GM21619 (cell line): ENCODE data around the gene NSUN3.
"Not testable (repeated sequence)": the region's sequence is repeated elsewhere in the genome, so short reads cannot be mapped to it uniquely, and the experiment has no call there.

Source experiments
- ATAC-seq: cut with Tn5 transposase; IDR thresholded peaks from one replicate; pipeline ENCODE4 v1.9.1; 2021; ENCODE audit not compliant: unreplicated experiment

Gene NSUN3

DNA sequence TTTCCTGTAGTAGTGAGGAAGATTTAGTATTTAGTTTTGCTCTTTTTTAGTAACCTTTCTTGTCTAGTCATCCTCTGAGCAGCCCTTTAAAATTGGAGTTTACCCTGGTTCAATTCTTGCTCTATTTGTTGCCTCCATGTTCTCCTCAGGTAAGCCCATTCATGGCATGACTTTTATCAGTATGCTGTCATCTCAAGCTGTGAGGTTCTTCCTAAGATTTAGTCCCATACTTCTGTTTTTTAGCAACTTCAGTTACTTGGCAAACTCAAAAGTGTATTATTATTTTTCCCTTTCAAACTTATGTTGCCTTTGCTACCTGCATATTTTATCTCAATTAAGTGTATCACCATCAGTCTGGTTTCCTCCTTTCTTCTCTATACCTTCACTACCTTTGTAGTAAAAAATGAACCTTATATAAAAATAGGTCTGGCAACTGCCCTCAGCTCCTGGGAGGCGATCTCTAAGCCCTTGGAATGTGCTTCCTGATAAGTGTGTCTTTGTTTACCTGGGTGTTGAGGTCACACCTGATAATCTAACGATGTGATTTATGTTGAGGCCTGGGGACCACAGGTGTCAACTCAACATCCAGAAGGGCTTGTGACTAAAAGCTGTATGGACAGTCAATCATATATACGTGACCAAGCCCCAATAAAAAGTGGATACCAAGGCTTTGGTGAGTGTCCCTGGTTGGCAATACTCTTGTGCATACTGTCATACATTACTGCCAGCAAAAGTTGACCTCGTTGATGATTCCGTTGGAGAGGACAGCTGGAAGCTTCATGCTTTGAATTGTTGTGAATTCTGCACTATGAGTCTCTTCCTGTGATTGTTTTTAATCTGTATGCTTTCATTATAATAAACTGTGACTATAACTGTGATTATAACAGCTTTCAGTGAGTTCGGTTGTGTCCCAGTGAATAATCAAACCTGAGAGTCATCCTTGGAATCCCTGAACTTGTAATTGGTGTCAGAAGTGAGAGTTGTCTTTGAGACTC lies 3.9 kb downstream of the NSUN3 start:
- ATAC-seq = no peak

DNA sequence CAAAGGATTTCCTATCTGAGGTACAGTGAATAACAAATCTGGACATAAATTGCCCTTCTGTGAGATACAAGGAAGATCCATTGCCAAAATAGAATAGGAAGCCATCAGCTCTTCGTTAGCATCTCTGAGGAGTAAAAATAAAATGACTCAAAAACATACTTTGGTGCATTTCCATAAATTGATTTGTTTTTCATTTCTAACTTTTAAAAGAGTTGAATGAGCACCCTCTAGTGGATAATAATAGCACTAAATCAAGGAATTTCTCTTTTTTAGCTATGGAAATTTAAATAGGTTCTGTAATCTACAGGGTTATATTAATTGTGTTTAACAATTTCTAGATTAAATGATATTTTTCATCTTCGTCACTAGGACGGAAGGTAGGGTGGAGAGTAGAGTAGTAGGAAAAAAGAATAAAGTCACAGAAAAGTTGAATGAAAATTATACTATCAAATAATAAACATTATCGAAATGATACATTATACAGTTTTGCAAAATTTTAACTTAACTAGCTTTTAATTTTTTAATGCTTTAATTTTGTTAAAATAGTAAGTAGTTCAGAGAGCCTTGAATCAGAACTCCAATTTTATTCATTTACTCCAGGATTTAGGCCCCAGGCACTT lies 6.4 kb downstream of the NSUN3 start:
- ATAC-seq = no peak

- peak; percentile 58 for ATAC-seq
These were observed 7.6 kb downstream of the NSUN3 start for GRCh38 chr3:94070341-94070911.

- peak; percentile 85 for ATAC-seq
These were observed 8.9 kb downstream of the NSUN3 start for GRCh38 chr3:94071713-94072284.

- no peak for ATAC-seq
These were observed 13.2 kb downstream of the NSUN3 start for GRCh38 chr3:94076055-94076454.

DNA sequence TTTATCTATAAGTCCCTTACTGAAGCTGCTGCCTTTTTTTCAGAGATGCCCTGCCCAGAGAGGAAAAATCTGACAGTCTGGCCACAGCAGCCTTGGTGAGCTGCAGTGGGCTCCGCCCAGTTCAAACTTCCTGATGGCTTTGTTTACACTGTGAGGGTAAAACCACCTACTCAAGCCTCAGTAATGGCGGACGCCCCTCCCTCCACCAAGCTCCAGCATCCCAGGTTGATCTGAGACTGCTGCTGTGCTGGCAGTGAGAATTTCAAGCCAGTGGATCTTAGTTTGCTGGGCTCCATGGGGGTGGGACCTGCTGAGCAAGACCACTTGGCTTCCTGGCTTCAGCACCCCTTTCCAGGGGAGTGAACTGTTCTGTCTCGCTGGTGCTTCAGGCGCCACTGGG lies 17.7 kb downstream of the NSUN3 start:
- ATAC-seq = not testable (repeated sequence)

GRCh38 chr3:94081884-94082283 lies 19.0 kb downstream of the NSUN3 start:
- ATAC-seq = no peak

- no peak for ATAC-seq
These were observed 19.6 kb downstream of the NSUN3 start for GRCh38 chr3:94082391-94082937.

DNA sequence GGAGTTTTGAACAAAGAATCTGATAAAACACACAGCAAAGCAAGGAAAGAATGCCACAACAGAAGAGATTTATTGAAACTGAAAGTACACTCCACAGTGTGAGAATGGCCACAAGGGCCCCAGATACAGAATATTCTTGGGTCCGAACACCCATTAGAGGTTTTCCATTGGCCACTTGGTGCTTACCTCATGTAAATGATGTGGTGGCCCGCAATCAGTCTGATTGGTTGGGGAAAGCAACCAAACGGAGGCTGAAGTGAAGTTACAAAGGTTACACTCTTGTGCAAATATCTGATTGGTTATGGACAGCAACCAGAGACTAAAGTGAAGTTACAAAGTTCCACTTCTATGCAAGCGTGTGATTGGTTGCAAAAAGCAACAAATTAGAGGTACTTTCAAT lies 20.4 kb downstream of the NSUN3 start:
- peak; percentile 74 for ATAC-seq

GRCh38 chr3:94089126-94089525 lies 26.3 kb downstream of the NSUN3 start:
- ATAC-seq = no peak

DNA sequence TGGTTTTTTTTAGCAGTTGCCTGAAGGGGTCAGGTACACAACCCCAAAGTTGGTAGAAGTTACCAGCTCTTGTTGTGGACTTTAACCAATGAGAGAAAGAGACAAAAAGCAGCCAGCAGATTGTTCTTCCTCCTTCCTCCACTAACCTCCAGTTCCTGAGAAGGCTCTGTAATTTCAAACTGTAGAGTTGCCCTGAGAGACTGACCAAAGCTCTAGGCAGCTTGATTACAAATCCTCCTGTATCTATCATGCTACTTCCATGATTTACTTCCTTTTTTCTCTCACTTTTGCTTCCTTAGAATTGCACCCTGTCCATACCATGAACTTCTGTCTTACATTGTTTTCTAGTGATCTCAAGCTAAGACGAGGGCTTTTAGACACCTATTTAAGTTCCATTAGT lies 29.2 kb downstream of the NSUN3 start:
- no peak for ATAC-seq

DNA sequence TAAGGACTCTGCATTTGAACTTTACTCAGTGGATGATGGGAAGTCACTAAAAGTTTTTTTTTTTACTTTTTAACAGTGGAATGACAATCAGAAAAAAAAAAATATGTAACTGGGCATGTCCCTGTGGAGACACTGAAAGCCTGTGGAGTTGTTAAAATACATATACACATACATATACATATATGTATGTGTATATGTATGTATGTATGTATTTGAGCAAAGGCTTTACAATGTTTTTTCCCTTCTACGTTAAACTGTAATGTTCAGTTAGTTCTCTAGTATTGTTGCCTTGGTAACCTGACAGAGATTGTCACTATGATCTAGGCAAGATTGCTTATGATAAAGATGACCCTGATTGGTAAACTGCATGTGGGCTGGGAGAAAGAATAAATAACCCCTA lies 30.3 kb downstream of the NSUN3 start:
- no peak for ATAC-seq

DNA sequence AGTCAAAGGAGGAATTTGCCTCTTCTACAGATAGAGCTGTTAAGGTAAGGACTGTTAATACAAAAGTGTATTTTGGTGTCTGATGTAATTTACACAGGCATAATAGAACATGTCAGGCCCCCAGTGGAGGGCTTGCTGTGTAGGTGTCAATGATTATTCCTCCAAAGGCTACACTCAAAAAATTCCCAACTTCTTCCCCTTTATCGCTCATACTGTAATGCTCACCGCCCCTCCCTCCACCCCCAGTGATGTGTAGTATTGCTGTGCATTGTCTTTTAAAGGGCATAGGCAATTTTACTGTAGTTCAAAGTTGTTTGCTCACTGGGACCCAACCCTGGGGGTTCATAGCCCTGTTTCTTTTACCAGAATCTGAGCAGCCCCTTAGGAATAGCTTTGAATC lies 32.2 kb downstream of the NSUN3 start:
- ATAC-seq = no peak

DNA sequence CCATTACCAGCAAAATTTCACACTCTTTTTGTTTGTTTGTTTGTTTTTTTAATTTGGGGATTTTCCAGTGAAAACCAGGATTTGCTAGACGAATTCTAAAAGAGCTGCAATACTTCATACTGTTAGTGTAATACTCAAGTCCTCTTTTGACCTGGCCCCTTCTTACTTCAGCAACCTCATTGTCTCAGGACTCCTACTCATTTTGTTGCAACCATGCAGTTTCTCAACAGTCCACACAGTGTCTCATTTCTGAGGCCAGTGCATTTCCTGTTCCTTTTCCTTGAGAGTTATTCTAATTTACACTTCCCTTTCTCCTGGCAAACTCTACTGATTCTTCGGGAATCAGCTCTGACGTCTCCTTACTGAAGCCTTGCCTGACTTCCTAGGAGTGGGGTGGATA lies 35.6 kb downstream of the NSUN3 start:
- no peak for ATAC-seq

DNA sequence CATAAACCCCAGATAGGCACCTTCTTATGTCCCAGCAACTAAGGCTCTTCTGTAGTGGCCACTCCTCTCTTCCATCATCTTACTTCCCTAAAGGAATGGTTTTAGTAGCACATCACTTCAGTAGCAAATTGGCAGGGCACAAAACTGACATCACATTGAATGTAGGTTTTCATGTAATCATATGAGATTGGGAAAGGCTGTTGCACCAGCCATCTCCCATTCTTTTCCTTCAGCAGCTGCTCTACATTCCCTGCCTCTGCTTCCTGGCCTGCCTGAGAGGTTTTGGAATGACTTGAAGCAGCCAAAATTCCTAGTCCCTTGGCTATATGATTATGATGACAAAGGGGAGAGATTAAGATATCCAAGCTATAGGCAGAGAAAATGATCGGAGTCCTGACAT lies 36.5 kb downstream of the NSUN3 start:
- no peak for ATAC-seq

DNA sequence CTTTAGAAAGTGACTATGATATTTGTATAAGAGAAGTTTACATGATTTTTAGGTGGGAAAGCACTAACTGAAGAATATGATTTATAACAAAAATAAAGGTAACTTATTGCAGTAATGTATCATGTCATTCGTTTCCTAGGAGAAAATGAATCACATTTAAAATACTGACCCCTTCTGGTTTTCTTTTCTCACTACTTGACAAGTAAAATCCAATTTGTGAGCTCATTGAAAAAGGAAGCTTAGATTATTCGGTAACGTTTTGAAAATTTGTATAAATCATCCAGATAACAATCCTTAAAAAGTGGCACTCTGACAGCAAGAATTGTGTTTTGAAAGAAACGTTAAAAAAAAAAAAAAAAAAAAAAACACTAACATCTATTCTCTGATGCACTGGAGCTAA lies 39.0 kb downstream of the NSUN3 start:
- no peak for ATAC-seq

GRCh38 chr3:94106268-94106667 lies 43.4 kb downstream of the NSUN3 start:
- no peak for ATAC-seq

GRCh38 chr3:94110232-94110631 lies 47.4 kb downstream of the NSUN3 start:
- not testable (repeated sequence) for ATAC-seq

DNA sequence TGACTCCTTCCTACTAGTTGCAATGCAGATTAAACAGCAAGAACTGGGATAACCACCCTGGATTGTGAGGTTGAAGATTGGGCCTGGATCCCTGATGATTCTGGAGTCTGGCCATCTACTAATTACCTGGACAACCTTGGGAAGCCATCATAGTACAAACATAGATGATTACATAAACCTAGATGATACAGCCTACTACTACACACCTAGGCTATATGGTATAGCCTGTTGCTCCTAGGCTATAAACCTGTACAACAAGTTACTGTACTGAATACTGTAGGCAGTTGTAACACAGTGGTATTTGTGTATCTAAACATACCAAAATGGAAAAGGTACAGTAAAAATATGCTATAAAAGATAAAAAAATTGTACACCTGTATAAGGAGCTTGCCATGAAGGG lies 48.0 kb downstream of the NSUN3 start:
- ATAC-seq = no peak

GRCh38 chr3:94114666-94115065 lies 51.8 kb downstream of the NSUN3 start:
- no peak for ATAC-seq

DNA sequence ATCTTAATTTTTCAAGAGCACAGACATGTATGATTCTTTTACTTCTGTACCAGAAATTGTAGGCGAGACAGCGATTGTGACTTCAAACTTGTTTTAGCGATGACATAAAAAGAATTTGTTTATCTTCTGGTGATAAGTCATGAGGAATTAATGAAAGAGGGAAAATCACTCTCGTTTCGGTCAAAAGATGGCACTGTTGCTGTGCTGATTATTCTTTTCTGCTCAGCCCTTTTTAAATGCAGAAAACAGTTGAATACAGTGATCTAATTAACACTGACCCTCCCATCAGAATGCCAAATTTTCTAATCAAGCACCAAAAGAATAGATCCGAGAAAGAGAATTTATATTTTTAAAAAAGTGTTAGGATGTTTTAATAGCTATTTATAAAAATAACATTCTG lies 52.6 kb downstream of the NSUN3 start:
- no peak for ATAC-seq
